GM19239 (cell line): Measurements from ENCODE around the gene SLC39A13.

Experiments used
- DNase-seq: peaks from one replicate; pipeline ENCODE4 v3.0.0; 2011; ENCODE audit warnings: low spot score; ENCODE audit not compliant: insufficient read length
- FAIRE-seq: peaks from 2 replicates; lab custom pipeline; 2011; peaks lifted over from hg19 to GRCh38; lab: Jason Lieb, UNC

Gene SLC39A13

DNA sequence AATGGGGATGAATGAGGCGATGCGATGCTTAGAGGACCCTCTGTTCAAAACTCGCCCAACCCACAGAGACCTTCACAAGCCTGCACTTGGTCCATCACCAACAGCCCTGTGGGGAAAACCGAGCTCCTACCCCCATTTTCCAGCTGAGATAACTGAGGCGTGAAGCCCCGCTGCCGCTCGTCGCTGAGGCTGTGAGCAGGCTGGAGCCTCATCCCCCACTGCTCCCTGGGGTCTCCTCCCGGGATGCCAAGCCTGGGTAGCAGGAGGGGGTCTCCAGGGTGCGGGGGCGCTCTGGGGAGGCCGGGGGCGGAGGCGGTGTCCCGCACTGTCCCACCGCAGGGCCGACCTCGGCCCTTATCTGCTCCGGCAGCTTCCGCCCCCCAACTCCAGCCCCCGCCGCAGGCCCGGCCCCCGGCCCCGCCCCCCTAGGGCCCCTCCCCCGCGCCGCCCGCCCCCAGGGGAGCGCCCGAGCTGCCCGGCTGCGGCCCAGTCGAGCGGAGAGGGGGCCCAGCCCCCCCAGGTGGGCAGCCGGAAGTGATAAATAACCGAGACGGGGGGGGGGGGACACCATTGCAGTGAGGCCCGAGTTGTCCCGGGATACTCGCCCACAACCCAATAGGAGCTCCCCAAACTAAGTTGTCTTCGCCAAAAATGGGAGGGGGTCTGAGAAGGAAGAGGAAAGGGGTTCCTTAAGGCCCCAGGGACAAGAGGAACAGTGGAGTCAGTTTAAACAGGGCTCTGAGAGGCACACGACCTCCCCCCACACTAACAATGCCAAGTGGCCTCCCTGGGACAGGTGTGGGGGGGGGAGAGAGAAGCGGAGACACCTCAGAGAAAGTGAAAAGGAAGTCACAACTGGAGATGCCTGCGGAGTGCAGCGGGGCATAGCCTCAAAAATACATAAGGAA, 8.3 kb upstream of the SLC39A13 start:
- FAIRE-seq (peak; percentile 39), DNase-seq (peak; percentile 52)

DNA sequence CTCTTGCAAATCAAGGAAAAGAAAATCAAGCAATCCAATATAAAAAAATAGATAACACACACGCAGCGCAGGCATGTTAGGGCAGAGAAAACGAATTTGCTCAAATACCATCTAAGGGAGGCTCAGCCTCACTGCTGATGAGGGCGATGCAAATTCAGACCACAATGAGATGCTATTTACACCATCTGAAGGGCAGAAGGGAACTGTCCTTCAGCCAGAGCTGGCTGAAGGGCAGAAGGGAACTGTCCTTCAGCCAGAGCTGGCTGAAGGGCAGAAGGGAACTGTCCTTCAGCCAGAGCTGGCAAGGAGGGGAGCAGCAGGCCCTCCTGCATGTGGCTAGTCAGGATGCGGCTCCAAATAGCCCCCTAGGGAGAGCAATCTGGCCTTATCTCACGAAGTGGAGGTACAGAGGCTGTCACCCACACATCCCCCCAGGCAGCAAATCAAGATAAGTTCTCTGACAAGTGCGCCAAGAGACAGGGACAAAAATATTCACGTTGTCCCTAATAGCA, 7.6 kb upstream of the SLC39A13 start:
- FAIRE-seq = peak; percentile 82
- no peak for DNase-seq

DNA sequence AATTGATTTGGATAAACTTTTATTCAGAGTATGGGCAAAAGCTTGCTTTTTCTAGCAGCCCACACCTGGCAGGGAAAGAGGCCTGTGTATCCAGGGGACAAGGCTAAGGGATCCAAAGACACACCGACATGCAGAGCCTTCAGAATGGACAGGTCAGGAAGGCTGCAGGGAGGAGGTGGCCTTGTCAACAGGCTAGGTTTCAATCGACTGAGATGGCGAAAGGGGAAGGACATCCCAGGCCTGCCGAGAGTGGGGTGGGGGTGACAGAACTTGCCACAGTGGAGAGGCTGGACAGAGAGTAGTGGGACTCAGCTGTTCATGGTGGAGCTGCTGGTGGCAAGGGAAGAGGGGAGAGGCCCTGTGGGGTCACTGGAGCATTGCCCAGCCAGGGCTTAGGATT, 5.3 kb upstream of the SLC39A13 start:
- FAIRE-seq = no peak
- DNase-seq = no peak

DNA sequence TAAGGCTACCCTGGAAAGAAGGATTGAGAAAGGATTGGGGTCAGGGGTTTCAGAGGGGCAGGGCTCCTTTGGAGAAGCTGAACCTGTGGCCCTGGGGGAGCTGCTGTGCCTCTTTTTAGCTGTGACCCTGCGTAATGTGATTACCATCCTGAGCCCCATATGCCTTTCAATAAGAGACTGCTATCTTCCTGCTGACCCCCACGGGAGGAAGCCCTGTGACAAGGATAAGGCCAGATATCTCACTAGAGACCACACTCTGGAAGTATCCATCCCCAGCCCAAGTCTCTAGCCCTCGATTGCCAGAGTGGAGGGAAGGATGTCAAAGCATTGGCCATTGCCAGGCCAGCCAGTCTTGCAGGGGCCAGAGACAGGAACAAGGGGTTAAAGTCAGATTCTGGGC, 4.8 kb upstream of the SLC39A13 start:
- no peak for DNase-seq
- FAIRE-seq = no peak

DNA sequence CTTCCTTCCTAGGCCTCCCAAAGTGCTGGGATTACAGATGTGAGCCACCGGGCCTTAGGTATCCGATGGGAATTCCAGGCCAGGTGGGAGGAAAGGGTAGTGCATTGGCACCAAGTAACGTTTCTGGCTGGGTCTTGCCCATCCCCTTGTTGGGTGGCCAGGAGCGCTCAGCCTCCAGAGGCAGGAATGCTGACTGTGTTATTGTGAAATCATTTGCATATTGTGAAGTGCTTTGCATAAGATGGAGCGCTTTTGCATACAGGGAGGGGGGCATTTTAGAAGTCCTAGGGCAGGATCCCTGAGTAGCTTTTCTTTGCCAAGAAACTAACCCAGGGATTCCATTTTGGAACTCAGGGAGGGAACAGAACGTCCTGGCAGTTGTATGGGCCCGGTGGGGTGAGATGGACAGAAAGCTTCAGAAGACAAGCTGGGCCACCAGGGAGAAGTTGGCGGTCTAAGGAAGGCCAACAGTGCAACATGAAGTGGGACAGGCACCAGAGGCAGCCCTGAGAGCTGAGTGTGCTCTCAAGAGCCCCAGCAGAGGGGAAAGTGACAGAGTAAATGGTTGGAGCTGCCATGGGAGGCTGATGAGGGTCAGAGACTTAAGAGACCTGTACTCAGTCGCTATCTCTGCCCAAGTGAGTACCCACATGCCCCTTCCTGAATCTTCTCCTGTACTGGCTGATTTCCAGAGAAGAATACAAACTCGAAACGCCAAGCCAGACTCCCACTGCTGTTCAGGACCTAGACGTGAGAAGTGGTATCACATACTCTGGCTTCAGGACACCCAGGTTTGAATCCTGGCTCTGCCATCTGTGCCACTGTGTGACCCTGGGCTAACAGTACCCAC, 1.3 kb upstream of the SLC39A13 start:
- DNase-seq (no peak), FAIRE-seq (no peak)

DNA sequence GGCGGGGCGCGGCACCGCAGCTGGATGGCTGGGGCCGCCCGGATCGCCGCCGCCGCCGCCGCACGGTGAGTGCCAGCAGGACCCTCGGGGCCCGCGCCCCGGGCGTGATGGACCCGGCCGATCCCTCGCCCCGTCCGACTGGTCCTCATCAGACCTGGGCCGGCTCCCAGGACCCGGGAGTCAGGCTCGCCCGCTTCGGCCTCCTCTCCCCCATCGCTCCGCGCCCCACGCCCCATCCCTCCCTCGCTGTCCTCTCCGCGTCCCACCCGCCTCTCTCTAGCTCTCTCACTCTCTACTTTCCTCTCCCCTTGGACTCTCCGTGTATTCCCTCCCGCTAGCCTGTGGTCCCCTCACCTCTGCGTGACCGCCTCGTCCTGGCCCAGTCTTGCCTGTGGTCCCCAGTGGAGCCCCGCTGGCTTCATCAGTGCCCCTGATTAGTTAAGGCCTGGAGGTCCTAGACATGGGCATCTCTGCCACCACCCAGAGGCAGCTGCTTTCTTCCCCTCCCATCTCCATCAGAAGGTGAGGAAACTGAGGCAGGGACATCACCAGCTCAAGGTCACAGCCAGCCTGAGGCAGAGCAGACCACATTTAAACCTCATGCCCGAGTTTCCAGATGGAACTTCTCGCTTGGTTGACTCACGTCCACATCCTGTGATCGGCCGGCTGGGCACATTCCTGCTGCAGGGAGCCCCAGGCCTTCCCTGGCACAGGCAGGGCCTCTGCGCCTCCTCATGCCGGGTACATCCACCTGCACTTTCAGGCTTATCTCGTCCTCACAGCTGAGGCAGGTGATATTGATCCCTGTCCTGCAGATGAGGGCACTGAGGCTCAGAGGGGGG, 429 bp downstream of the SLC39A13 start:
- DNase-seq = no peak
- no peak for FAIRE-seq

DNA sequence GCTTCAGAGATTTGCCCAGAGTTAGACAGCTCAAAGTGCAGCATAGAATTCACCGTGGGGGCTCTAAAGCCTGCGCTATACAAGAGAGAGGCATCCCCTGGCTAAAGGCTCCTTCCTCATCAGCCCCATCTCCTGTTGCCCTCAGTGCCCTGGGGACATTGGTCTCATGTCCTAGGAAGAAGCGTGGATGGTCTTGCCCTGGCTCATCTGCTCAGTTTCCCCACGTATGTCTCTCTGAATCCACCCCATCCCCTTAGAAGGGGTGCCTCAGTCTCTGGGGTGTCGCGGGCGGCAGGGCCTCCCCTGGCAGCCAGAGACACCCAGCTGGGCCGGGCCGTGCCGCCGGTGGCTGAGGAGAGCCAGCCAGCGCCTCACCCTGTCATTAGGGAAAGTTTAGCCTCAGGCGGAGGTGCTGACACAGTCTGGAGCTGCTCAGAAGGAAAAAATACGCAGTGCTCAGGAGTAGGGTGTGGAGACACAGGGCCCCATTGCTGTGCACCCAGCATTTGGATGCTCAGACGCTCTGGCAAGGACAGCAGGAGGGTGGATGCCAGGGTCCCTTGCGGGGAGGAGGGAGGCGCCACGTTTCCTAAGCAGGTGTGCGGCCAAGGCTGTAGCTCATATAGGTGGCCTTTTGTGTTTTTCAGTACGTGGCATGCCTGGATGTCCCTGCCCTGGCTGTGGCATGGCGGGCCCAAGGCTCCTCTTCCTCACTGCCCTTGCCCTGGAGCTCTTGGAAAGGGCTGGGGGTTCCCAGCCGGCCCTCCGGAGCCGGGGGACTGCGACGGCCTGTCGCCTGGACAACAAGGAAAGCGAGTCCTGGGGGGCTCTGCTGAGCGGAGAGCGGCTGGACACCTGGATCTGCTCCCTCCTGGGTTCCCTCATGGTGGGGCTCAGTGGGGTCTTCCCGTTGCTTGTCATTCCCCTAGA, 1.3 kb downstream of the SLC39A13 start:
- DNase-seq (no peak), FAIRE-seq (no peak)

DNA sequence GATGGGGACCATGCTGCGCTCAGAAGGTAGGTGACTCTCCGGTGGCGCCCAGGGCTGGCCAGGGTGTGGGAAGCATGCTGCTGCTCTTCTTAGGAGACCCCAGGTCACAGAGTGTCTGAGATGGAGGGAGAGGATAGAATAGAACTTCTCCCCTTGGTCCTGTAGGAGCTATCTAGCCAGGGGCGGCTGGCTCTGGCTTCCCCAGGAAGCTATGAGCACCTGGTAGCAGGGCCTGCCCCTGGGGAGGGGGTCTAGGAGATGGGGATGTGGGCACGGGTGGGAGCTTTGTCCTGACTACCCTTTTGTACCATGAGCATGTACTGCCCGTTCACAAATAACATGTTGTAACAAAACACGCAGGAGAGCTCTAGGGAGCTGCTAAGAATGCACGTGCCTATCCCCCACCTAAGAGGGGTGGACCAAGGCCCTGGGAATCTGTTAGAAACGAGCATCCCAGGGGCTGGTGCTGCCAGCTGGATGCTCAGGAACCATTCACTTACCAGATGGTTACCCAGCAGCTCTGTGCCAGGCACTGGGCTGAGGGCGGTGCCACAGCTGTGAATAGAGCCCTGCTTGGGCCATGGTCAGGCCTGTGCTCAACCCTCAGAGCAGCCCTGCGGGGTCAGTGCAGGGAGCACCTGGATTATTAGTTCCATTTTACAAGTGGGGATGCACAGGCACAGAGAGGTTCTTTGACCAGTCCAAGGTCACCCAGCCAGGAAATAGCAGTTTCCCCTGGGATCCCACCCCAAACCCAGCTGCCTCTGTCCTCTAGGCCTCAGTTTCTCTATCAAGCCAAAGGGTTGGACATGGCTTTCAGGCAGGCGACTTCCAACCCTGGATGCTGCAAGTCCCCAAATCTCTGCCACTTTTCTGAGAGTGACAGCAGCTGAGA, 2.2 kb downstream of the SLC39A13 start:
- DNase-seq = no peak
- no peak for FAIRE-seq

DNA sequence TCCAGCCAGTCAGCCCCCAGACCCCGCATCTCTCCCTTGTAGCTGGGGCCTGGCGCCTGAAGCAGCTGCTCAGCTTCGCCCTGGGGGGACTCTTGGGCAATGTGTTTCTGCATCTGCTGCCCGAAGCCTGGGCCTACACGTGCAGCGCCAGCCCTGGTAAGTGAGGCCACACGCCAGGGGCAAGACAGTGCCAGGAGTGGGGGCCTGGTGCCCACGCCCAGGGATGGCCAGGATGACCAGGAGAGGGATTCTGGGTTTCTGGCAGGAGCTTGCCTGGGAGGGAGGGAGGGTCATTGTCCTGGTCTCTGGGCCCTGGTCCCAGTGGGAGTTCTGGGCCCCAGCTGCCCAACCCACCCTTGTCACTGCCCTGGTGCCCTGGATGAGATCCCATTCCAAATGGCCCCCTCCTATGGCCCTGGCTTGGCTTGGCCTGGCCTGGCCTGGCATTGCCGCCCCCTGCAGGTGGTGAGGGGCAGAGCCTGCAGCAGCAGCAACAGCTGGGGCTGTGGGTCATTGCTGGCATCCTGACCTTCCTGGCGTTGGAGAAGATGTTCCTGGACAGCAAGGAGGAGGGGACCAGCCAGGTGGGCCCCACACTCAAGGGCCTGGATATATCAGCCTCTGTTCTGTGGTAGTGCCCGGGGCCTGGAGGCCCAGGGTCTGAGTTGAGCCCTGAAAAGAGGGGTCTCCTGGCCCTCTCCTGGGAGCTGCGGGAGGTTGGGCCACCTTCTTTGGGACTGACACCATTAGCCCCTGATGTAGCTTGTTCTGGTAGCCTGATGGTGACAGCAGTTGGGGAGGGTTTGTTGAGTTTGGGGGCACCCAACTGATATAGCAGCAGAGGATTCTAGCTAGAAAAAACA, 3.7 kb downstream of the SLC39A13 start:
- DNase-seq (peak; percentile 62), FAIRE-seq (peak; percentile 77)

DNA sequence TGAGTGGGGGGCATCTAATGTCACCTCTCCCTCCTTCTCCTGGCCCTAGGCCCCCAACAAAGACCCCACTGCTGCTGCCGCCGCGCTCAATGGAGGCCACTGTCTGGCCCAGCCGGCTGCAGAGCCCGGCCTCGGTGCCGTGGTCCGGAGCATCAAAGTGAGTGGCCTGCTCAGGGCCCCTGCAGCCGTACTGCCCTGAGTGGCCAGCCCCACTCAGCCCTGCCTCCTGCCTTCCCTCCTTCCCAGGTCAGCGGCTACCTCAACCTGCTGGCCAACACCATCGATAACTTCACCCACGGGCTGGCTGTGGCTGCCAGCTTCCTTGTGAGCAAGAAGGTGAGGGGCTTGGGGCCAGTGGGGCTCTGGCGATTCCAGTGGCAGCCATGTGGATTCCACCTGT, 5.0 kb downstream of the SLC39A13 start:
- no peak for FAIRE-seq

DNA sequence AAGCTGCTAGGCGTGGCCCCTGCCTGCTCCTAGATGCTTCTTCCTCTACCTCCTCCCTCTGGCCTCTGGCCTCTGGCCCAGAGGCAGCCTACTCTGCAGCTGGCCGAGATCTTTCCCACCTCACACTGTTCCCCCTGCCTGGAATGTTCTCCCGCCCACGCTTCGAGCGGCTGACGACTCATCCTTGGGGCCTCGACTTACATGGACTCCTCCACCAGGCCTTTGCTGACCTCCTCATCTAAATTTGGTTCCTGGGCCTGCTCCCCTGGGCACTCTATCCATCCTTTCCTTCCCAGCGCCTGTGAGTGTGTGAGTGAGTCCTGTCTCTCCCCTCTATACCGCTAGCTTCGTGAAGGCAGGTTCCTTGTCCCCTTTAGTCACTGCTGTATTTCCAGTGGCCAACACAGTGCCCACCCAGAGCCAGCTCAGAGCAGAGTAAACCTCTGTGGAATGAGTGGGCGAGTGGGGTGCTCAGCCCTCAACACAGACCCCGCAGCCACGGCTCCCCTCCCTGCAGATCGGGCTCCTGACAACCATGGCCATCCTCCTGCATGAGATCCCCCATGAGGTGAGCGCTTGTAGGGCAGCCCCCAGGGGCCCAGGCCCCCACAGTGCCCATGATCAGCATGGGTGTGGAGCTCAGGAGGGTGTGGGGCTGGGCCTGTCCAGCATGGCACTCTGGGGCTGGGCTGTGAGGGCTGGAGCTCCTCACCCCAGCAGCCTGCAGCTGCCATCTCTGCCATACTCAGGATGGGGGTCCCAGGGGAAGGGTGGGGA, 5.7 kb downstream of the SLC39A13 start:
- DNase-seq = no peak
- no peak for FAIRE-seq

More for the DNA sequence above, 5.0 kb downstream of the SLC39A13 start:
- no peak for DNase-seq

DNA sequence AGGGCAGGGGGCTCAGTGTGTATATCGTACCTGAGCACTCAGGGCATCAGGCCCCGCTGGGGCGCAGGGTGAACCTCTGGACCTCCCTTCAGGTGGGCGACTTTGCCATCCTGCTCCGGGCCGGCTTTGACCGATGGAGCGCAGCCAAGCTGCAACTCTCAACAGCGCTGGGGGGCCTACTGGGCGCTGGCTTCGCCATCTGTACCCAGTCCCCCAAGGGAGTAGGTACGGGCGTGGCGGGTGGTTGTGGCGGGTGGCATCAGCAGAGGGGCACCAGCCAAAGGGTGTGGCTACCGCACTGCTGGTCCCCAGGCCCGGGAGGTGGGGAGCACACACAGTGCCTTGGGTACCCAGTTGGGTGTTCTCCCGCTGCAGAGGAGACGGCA, 6.3 kb downstream of the SLC39A13 start:
- no peak for FAIRE-seq
- DNase-seq = no peak

DNA sequence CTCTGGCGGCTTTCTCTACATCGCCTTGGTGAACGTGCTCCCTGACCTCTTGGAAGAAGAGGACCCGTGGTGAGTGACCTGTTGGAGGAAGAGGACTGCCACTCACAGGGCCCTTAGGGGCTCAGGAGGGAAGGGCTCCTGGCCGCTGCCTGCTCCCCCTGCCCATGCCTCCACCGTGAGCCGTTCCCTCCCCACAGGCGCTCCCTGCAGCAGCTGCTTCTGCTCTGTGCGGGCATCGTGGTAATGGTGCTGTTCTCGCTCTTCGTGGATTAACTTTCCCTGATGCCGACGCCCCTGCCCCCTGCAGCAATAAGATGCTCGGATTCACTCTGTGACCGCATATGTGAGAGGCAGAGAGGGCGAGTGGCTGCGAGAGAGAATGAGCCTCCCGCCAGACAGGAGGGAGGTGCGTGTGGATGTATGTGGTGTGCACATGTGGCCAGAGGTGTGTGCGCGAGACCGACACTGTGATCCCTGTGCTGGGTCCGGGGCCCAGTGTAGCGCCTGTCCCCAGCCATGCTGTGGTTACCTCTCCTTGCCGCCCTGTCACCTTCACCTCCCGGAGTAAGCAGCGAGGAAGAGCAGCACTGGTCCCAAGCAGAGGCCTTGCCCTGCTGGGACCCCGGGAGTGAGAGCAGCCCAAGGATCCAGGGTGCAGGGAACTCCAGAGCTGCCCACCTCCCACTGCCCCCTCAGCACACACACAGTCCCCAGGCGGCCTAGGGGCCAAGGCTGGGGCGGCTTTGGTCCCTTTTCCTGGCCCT, 6.9 kb downstream of the SLC39A13 start:
- FAIRE-seq (no peak), DNase-seq (no peak)

DNA sequence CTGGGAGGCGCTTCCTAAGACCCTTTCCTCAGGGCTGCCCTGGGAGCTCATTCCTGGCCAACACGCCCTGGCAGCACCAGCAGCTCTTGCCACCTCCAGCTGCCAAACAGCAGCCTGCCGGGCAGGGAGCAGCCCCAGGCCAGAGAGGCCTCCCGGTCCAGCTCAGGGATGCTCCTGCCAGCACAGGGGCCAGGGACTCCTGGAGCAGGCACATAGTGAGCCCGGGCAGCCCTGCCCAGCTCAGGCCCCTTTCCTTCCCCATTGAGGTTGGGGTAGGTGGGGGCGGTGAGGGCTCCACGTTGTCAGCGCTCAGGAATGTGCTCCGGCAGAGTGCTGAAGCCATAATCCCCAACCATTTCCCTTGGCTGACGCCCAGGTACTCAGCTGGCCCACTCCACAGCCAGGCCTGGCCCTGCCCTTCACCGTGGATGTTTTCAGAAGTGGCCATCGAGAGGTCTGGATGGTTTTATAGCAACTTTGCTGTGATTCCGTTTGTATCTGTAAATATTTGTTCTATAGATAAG, 7.6 kb downstream of the SLC39A13 start:
- FAIRE-seq = no peak
- DNase-seq = no peak

DNA sequence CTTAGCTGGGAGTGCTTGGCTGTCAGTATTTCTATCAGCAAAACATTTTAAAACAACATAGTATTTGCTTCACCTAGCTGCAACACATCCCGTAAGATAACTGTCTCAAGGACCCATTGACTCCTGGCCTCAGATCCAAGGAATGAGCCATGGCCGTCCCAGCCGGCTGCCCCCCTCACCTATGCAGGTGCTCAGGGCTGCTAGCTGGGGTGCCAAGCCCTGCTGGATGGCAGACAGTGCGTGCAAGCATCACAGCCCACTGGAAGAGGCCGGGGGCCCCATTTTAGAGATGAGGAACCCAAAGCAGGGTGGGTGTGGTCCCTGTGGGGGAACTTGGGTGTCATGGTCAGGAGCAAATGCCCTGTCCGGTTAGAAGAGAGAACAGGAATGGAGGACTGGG, 9.3 kb downstream of the SLC39A13 start:
- DNase-seq (no peak), FAIRE-seq (no peak)
